PC-9 (cell line): ENCODE data around the gene NTM. TPM values are rescaled to one million over a fixed set of nuclear protein-coding genes. Genes with fewer than 3 reads are reported as not detected.

Experiments used
- BruUV-seq: library from RNA; stranded (reverse); fragments of 400-500 nt; replicated peaks from 2 replicates; lab custom pipeline; 2021; lab: Mats Ljungman, UMichigan
- CTCF ChIA-PET: fragments of 300-600 bp; sonication (Branson Sonifier 250); formaldehyde crosslinking; loops from one replicate; lab custom pipeline; 2022; ENCODE audit warnings: antibody characterized with exemption; lab: Charles Lee
- POLR2A ChIA-PET: fragments of 300-600 bp; sonication (Branson Sonifier 250); formaldehyde crosslinking; loops from one replicate; lab custom pipeline; 2022; ENCODE audit warnings: antibody characterized with exemption; ENCODE audit not compliant: unreplicated experiment; lab: Charles Lee
- DNase-seq, 2 experiments: peaks; one replicate each; pipeline versions ENCODE4 v3.0.0 to v3.0.0-alpha.2; 2015 to 2022; ENCODE audit warnings: mixed read lengths in 1 of 2
- H2AFZ ChIP-seq: fragments of 200-600 bp; sonication (generic); 2 replicates; pipeline ENCODE4 v1.8.1; 2017; ENCODE audit warnings: antibody characterized with exemption
- H3F3A ChIP-seq: fragments of 200-600 bp; sonication (generic); 2 replicates; pipeline ENCODE4 v1.8.1; 2017; ENCODE audit warnings: antibody characterized with exemption, mild to moderate bottlenecking, low read depth; ENCODE audit not compliant: insufficient read depth
- H3K27ac ChIP-seq: fragments of 200-600 bp; sonication (generic); 2 replicates; pipeline ENCODE4 v1.6.1; 2016; ENCODE audit warnings: mixed run types
- H3K27me3 ChIP-seq: fragments of 200-600 bp; sonication (generic); 2 replicates; pipeline ENCODE4 v1.6.1; 2016; ENCODE audit warnings: low read depth, mixed run types; ENCODE audit not compliant: insufficient read depth
- H3K36me3 ChIP-seq: fragments of 200-600 bp; sonication (generic); 2 replicates; pipeline ENCODE4 v1.6.1; 2016; ENCODE audit warnings: low read depth, mixed run types
- H3K4me1 ChIP-seq: fragments of 200-600 bp; sonication (generic); replicated peaks from 2 replicates; pipeline ENCODE4 v1.6.1; 2016; ENCODE audit warnings: mixed run types; ENCODE audit not compliant: insufficient read depth
- H3K4me2 ChIP-seq: fragments of 200-600 bp; sonication (generic); 2 replicates; pipeline ENCODE4 v1.6.1; 2017; ENCODE audit warnings: mixed run types
- H3K4me3 ChIP-seq: fragments of 200-600 bp; sonication (generic); 2 replicates; pipeline ENCODE4 v1.6.1; 2016; ENCODE audit warnings: mixed run types
- H3K79me2 ChIP-seq: fragments of 200-600 bp; sonication (generic); 2 replicates; pipeline ENCODE4 v1.6.1; 2017; ENCODE audit warnings: low read depth, mixed run types
- H3K9me2 ChIP-seq: fragments of 200-600 bp; sonication (generic); 2 replicates; pipeline ENCODE4 v1.8.1; 2017; ENCODE audit warnings: mild to moderate bottlenecking; ENCODE audit not compliant: insufficient read depth
- H3K9me3 ChIP-seq: fragments of 200-600 bp; sonication (generic); 2 replicates; pipeline ENCODE4 v1.8.1; 2016; ENCODE audit warnings: low read depth; ENCODE audit not compliant: insufficient read depth
- H4K20me1 ChIP-seq: fragments of 200-600 bp; sonication (generic); 2 replicates; pipeline ENCODE4 v1.8.1; 2017; ENCODE audit not compliant: insufficient read depth
- EZH2 ChIP-seq: fragments of 200-600 bp; sonication (generic); IDR thresholded peaks from 2 replicates; pipeline ENCODE4 v1.8.0; 2017; ENCODE audit warnings: antibody characterized with exemption, low read depth
- intact Hi-C: fragments of 100-400 bp; cut with micrococcal nuclease; formaldehyde crosslinking; loops from one replicate; pipeline ENCODE4 v1.10.0; 2022; ENCODE audit not compliant: unreplicated experiment
- total RNA-seq: library from RNA; stranded (reverse); gene quantifications from 2 replicates; pipeline ENCODE4 v1.2.3, GENCODE V29; 2021
- TF ChIP-seq, protein P1 (sequence below): fragments of 200-600 bp; sonication (generic); conservative IDR thresholded peaks from 2 replicates; pipeline ENCODE4 v1.6.1; 2017; ENCODE audit warnings: mixed run types, antibody characterized with exemption, mild to moderate bottlenecking, moderate library complexity

Gene NTM
- total RNA-seq, 1 experiment from 2014 or later = not detected

DNA sequence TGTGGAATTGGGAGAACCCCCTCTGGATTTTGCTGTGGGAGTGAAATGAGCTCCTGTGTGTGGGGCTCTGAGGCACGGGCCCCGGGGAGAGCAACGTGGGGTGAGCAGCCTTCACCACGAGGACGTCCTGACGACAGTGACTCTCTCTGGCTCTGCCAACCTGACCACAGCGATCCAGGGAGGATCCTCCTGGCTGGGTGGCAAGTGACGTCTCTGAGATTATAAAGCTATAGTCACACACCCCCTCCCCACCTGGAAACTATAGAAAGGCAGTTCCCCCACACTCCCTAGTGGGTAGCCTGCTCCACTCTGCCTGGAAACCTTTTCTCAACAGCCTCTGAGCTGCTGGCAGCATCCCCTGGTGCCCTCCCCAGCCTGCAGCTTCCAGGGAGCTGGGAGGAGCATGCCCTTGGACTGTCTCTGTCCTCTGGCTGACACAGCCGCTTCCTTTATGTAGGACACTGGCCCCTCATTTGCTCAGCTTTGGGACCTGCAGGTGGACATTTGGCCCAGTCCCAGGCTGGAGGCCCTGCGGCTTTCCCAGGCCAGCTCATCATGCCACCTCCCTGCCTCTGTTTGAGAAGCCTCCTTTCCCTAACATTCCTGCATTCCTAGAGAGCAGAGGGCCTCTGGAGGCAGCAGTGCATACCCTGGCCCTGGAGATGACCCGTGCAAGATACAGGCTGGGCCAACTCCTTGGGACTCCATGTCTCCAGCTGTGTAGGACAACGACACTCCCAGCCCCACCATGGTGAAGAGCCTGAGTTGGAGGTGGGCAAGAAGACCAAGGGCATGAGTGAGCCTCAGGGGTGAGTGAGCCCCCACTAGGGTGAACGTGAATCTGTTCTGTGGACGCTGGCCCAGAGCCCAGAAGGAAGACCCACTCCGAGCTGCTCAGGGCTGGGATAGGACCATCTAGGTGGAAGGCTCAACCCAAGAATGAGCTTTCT lies 314.0 kb downstream of the NTM start:
- Histone ChIP-seq H3F3A (no peaks in the 10 kb centered on the region), H3K27me3 (peaks cover 67% of the 10 kb centered on the region), H3K4me3 (no peak overlapping the region), H3K36me3 (no peaks in the 10 kb centered on the region), H4K20me1 (no peaks in the 10 kb centered on the region), H3K9me3 (no peaks in the 10 kb centered on the region), H3K9me2 (no peaks in the 10 kb centered on the region), H3K79me2 (no peaks in the 10 kb centered on the region), H2AFZ (no peak overlapping the region), H3K4me2 (no peak overlapping the region), H3K4me1 (no peaks in the 10 kb centered on the region), H3K27ac (no peak overlapping the region)
- intact Hi-C loops = no loop called here
- no peak for DNase-seq
- BruUV-seq = no TSS peak
- no peak for TF ChIP-seq EZH2
- TF ChIP-seq, protein P1, sequence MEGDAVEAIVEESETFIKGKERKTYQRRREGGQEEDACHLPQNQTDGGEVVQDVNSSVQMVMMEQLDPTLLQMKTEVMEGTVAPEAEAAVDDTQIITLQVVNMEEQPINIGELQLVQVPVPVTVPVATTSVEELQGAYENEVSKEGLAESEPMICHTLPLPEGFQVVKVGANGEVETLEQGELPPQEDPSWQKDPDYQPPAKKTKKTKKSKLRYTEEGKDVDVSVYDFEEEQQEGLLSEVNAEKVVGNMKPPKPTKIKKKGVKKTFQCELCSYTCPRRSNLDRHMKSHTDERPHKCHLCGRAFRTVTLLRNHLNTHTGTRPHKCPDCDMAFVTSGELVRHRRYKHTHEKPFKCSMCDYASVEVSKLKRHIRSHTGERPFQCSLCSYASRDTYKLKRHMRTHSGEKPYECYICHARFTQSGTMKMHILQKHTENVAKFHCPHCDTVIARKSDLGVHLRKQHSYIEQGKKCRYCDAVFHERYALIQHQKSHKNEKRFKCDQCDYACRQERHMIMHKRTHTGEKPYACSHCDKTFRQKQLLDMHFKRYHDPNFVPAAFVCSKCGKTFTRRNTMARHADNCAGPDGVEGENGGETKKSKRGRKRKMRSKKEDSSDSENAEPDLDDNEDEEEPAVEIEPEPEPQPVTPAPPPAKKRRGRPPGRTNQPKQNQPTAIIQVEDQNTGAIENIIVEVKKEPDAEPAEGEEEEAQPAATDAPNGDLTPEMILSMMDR = no peak
- CTCF ChIA-PET = no interaction called here
- POLR2A ChIA-PET = no interaction called here

DNA sequence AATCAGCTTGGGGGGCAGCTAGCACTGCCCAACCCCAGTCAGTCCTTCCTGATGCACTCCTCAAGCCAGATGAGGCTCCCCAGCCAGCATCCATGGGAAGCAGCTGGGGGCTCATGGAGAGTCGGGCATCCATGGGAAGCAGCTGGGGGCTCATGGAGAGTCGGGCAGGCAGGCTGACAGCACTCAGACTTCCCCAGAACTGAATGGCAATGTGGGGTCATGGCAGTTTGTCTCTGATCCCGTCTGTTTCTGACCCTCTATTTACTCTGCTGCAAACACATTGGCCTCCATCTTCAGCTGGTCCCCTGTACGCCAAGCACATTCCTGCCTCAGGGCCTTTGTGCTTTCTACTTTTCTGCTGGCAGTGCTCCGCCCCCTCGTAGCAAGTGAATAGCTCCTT lies 314.8 kb downstream of the NTM start:
- no TSS peak for BruUV-seq
- no peaks in the 10 kb centered on the region for H3K79me2 ChIP-seq
- TF ChIP-seq EZH2 = no peak
- TF ChIP-seq, protein P1 = no peak
- peaks cover 67% of the 10 kb centered on the region for H3K27me3 ChIP-seq
- H2AFZ ChIP-seq = no peak overlapping the region
- no peaks in the 10 kb centered on the region for H3K4me1 ChIP-seq
- H3F3A ChIP-seq = no peaks in the 10 kb centered on the region
- no peaks in the 10 kb centered on the region for H3K9me2 ChIP-seq
- H4K20me1 ChIP-seq = no peaks in the 10 kb centered on the region
- no peaks in the 10 kb centered on the region for H3K36me3 ChIP-seq
- no peak overlapping the region for H3K4me3 ChIP-seq
- intact Hi-C loops = no loop called here
- POLR2A ChIA-PET = no interaction called here
- DNase-seq = no peak
- CTCF ChIA-PET = no interaction called here
- H3K27ac ChIP-seq = no peak overlapping the region
- H3K9me3 ChIP-seq = no peaks in the 10 kb centered on the region
- H3K4me2 ChIP-seq = no peak overlapping the region

DNA sequence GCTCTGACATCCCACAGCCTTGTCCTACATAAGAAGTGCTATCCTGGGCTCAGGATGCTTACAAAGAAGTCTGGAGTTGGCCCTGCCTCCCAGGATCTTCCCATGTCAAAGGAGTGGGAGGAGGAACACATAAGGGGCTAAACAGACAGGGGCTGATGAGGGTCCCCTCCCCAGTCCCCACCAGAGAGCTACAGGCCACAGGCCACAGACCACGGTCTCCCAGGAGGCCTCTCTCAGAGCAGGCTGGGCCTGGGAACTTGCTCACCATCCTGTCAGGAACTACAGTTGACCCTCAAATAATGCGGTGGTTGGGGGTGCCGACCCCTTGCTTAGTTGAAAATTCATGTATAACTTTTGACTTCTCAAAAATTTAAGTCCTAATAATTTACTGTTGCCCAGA lies 315.5 kb downstream of the NTM start:
- CTCF ChIA-PET = no interaction called here
- BruUV-seq = no TSS peak
- Histone ChIP-seq H2AFZ (no peak overlapping the region), H3K9me2 (no peaks in the 10 kb centered on the region), H3K9me3 (no peaks in the 10 kb centered on the region), H3K36me3 (no peaks in the 10 kb centered on the region), H3K4me1 (no peaks in the 10 kb centered on the region), H3K27me3 (peaks cover 67% of the 10 kb centered on the region), H3K79me2 (no peaks in the 10 kb centered on the region), H4K20me1 (no peaks in the 10 kb centered on the region), H3K4me2 (no peak overlapping the region), H3K27ac (no peak overlapping the region), H3F3A (no peaks in the 10 kb centered on the region), H3K4me3 (no peak overlapping the region)
- intact Hi-C loops = no loop called here
- no peak for TF ChIP-seq EZH2
- TF ChIP-seq, protein P1 = no peak
- POLR2A ChIA-PET = no interaction called here
- DNase-seq = no peak
